T-helper 17 cell (primary cell): ENCODE results near the gene RPS6KA4. TPM values are rescaled to one million over a fixed set of nuclear protein-coding genes. Genes with fewer than 3 reads are reported as not detected.
"Not testable (repeated sequence)": the region's sequence is repeated elsewhere in the genome, so short reads cannot be mapped to it uniquely, and the experiment has no call there.

Experiments used
- ATAC-seq: fragments of 150-1000 bp; cut with Tn5 transposase; 2 replicates; pipeline ENCODE4 v1.10.0; 2021; ENCODE audit warnings: mild to moderate bottlenecking, moderate library complexity
- DNase-seq, 3 donors: peaks; one replicate each; pipeline versions ENCODE4 v3.0.0 to v3.0.0-alpha.2; 2020 to 2021
- H3K9me3 ChIP-seq: one replicate; pipeline ENCODE4 v1.7.0; 2013; ENCODE audit warnings: low read length, mild to moderate bottlenecking; ENCODE audit not compliant: control insufficient read depth, poor library complexity, severe bottlenecking
- H3K27ac Mint-ChIP-seq: one replicate; pipeline ENCODE4 v1.8.0; 2022; ENCODE audit warnings: mild to moderate bottlenecking, moderate library complexity, mixed read lengths
- H3K27me3 Mint-ChIP-seq: one replicate; pipeline ENCODE4 v1.8.0; 2022; ENCODE audit warnings: mixed read lengths
- H3K36me3 Mint-ChIP-seq: one replicate; pipeline ENCODE4 v1.8.0; 2022; ENCODE audit warnings: low read depth, mixed read lengths
- H3K4me1 Mint-ChIP-seq: one replicate; pipeline ENCODE4 v1.8.0; 2022; ENCODE audit warnings: mild to moderate bottlenecking, mixed read lengths
- H3K4me3 Mint-ChIP-seq: one replicate; pipeline ENCODE4 v1.8.0; 2022; ENCODE audit warnings: mild to moderate bottlenecking, moderate library complexity, mixed read lengths
- total RNA-seq, 4 donors: library from RNA in 2 of 4; stranded (reverse) in 2 of 4; gene quantifications; one replicate each; pipeline ENCODE4 v1.2.3 and lab custom pipeline; 2022 to 2026

Gene RPS6KA4
- total RNA-seq (10 to 100 TPM; 21.5 to 26.1 TPM), total RNA-seq (lab: John Stamatoyannopoulos, UW) (43.6 to 67.4 reads per million in 2 donors)

DNA sequence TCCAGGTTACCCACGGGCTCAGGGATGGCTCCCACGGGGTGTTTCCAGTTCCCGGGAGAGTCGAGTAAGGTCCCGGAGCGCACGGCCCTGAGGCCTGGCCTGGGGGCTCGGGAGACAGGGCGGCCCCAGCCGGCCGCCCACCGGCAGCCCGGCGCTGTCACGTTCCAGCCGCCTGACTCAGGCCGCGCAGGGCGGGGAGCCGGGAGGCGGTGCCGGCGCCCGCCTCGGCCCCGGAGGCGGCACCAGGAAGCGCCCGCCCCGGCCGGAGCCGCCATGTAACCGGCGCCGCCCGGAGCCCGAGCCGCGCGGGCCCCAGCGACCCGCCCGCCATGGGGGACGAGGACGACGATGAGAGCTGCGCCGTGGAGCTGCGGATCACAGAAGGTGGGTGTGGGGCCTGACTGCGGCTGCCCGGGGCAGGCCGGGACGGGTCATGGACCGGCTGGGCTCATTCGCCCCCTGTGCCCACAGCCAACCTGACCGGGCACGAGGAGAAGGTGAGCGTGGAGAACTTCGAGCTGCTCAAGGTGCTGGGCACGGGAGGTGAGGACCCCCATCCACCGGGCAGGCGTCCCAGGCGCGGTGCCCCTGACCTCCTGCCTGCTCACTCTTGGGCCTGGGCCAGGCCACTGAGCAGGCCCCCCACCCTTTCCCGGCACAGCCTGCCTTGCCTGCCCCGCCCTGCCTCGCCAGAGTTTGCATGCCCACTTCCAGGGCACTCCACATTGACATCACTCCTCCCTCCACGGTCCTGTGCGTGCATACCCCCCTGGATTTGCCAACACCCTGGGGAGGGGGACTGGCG, at the start of gene RPS6KA4:
TSS of gene RPS6KA4 (plus strand) at position 256 of the 805 bp plus-strand sequence. CDS start at position 330, 74 bp downstream.
- H3K9me3 ChIP-seq, result no peaks in the 10 kb centered on the region
- H3K27me3 Mint-ChIP-seq, result no peaks in the 10 kb centered on the region
- H3K4me1 Mint-ChIP-seq, result peaks cover 20% of the 10 kb centered on the region
- peak within 1 kb of the TSS; percentile 99 for H3K4me3 Mint-ChIP-seq
- peak in 2 of 3 donors; percentile 41 to 54 for DNase-seq
- H3K27ac Mint-ChIP-seq, result peak within 1 kb of the TSS; percentile 85
- ATAC-seq, result peak; percentile 76
- H3K36me3 Mint-ChIP-seq, result peaks cover 3% of the 10 kb centered on the region

GRCh38 chr11:64312947-64313346, 46.0 kb upstream of the RPS6KA4 start:
- Mint-ChIP-seq H3K27me3 (no peaks in the 10 kb centered on the region), H3K27ac (peak overlapping the region; percentile 81), H3K4me1 (peaks cover 22% of the 10 kb centered on the region), H3K4me3 (no peak overlapping the region), H3K36me3 (no peaks in the 10 kb centered on the region)
- DNase-seq (no peak), ATAC-seq (no peak)
- H3K9me3 ChIP-seq, result no peaks in the 10 kb centered on the region

DNA sequence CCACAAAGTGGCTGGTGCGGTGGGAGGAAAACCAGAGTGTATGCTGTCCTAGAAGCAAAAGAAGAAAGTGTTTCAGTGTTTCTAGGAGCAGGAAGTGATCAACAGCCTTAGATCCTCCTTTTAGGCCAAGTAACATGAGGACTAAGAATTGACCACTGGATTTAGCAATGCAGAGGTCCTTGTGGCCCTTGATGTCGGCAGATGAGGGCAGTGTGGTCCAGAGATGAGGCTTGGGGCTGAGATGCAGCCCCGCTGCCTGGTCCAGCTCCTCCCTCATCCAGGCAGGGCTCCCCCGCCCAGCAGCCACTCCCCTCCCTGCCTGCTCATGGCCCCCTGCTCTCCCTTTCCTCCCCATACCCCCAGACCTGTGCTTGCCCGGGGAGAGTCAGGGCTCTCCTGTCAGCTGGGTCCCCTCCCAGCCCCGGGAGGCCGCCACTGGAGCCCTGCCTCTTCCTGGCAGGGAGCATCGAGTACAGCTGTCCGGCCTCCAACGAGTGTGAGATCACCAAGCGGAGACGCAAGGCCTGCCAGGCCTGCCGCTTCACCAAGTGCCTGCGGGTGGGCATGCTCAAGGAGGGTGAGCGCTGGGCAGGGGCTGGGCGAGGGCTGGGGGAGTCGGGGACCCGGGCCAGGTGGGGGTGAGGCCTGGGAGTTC, 45.3 kb upstream of the RPS6KA4 start:
- ATAC-seq (no peak), DNase-seq (no peak)
- Mint-ChIP-seq H3K27ac (peak overlapping the region; percentile 81), H3K27me3 (no peaks in the 10 kb centered on the region), H3K4me3 (no peak overlapping the region), H3K36me3 (no peaks in the 10 kb centered on the region), H3K4me1 (peaks cover 24% of the 10 kb centered on the region)
- no peaks in the 10 kb centered on the region for H3K9me3 ChIP-seq

GRCh38 chr11:64314146-64314804, 44.7 kb upstream of the RPS6KA4 start:
- Mint-ChIP-seq H3K4me1 (peaks cover 30% of the 10 kb centered on the region), H3K4me3 (no peak overlapping the region), H3K27me3 (no peaks in the 10 kb centered on the region), H3K36me3 (no peaks in the 10 kb centered on the region), H3K27ac (peak overlapping the region; percentile 77)
- ATAC-seq (no peak), DNase-seq (no peak)
- H3K9me3 ChIP-seq, result no peaks in the 10 kb centered on the region

DNA sequence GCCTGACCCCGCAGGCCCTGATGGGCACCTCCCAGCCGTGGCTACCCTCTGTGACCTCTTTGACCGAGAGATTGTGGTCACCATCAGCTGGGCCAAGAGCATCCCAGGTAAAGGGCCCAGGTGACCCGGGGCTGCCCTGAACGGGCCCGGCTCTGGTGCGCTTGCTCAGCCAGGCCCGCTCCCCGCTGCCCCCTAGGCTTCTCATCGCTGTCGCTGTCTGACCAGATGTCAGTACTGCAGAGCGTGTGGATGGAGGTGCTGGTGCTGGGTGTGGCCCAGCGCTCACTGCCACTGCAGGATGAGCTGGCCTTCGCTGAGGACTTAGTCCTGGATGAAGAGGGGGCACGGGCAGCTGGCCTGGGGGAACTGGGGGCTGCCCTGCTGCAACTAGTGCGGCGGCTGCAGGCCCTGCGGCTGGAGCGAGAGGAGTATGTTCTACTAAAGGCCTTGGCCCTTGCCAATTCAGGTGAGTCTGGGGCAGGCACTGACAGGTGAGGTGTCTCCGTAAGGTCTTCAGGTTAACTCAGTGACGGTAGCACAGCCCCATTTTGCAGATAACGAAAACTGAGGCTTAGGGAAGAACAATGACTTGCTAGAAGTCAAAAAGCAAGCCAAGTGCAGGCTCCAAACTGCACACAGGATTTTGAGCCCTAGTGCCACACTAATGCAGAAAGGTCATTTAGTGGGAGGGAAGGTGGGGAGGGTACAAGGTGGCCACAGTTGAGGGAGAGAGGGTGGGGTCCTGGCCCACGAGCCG, 44.0 kb upstream of the RPS6KA4 start:
- ATAC-seq (no peak), DNase-seq (no peak)
- Mint-ChIP-seq H3K4me3 (no peak overlapping the region), H3K27me3 (no peaks in the 10 kb centered on the region), H3K36me3 (no peaks in the 10 kb centered on the region), H3K4me1 (peaks cover 34% of the 10 kb centered on the region), H3K27ac (peak overlapping the region; percentile 77)
- no peaks in the 10 kb centered on the region for H3K9me3 ChIP-seq

- H3K36me3 Mint-ChIP-seq, ATAC-seq, H3K9me3 ChIP-seq, DNase-seq, H3K27me3 Mint-ChIP-seq: not testable (repeated sequence)
- Mint-ChIP-seq H3K4me1 (peaks cover 35% of the 10 kb centered on the region), H3K4me3 (peak overlapping the region; percentile 96), H3K27ac (peak overlapping the region; percentile 98)
Measured at GRCh38 chr11:64315667-64316526, 43.1 kb upstream of the RPS6KA4 start.

DNA sequence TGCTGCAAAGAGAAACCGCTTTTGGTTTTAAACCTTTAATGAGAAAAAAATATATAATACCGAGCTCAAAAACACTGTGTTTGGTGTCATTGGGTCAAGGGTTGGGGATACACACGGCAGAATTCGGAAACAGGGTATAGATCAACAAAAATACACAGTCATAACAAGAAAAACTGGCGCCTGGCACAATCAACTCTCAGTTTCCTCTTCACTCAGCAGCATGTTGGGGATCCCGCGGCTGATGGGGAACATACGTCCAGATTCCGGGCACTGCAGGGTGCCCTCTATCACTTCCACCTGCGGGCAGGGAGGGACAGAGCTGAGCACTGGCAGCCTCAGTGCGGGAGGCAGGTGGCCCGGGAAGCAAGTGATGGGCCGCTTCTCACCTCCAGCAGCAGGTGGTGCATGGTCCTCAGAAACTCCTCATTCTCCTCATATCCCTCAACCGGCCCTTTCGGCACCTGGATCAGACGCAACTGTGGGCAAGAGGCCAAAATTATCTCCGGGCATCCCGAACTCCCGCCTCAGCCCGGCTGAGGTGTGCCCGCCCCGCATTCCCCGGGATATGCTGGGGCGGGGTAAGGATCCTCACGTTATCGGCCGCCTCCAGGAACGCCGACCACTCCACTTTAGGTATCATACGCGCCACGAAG, 42.2 kb upstream of the RPS6KA4 start:
- ATAC-seq, result peak; percentile 10
- H3K9me3 ChIP-seq, result no peaks in the 10 kb centered on the region
- Mint-ChIP-seq H3K36me3 (peaks cover 6% of the 10 kb centered on the region), H3K4me1 (peaks cover 38% of the 10 kb centered on the region), H3K27me3 (no peaks in the 10 kb centered on the region), H3K4me3 (peak overlapping the region; percentile 96), H3K27ac (peak overlapping the region; percentile 98)
- DNase-seq, result peak in 1 of 3 donors; percentile 42

- peaks cover 37% of the 10 kb centered on the region for H3K4me1 Mint-ChIP-seq
- H3K36me3 Mint-ChIP-seq, result peaks cover 6% of the 10 kb centered on the region
- H3K27me3 Mint-ChIP-seq, result no peaks in the 10 kb centered on the region
- DNase-seq, result peak; percentile 86 to 90 (median 88)
- no peaks in the 10 kb centered on the region for H3K9me3 ChIP-seq
- peak within 1 kb of the TSS; percentile 96 for H3K4me3 Mint-ChIP-seq
- ATAC-seq, result peak; percentile 83
- H3K27ac Mint-ChIP-seq, result peak within 1 kb of the TSS; percentile 98
Measured at GRCh38 chr11:64317325-64317960, 41.5 kb upstream of the RPS6KA4 start, which contains the start of gene TRMT112. Gene TRMT112, minus strand, starts transcription at chr11:64317559. Its CDS starts 33 bp downstream, at chr11:64317526.

DNA sequence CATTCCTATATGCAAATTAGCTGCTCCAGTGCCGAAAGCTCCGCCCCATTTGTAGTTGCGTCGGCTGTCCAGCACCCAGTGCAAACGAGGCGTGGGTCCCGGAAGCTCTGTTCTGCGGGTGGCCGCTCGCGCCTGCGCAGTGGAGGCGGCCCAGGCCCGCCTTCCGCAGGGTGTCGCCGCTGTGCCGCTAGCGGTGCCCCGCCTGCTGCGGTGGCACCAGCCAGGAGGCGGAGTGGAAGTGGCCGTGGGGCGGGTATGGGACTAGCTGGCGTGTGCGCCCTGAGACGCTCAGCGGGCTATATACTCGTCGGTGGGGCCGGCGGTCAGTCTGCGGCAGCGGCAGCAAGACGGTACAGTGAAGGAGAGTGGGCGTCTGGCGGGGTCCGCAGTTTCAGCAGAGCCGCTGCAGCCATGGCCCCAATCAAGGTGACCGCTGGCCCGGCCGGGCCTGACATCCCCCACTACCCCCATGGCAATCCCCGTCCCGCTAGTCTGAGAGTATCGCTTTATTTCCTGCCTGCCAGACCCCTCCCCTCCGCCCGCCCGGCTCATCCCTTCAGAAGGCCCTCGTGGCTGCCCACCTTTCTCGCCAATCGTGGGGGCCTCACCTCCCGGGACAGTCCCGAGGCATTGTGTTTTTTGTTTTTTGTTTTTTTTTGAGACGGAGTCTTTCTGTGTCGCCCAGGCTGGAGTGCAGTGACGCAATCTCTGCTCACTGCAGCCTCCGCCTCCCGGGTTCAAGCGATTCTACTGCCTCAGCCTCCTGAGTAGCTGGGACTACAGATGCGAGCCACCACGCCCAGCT, 40.8 kb upstream of the RPS6KA4 start, which contains the start of gene PRDX5:
TSS of gene PRDX5 (plus strand) at position 161 of the 805 bp plus-strand sequence. CDS start at position 256, 95 bp downstream.
- H3K9me3 ChIP-seq, result no peaks in the 10 kb centered on the region
- H3K27me3 Mint-ChIP-seq, result no peaks in the 10 kb centered on the region
- peaks cover 30% of the 10 kb centered on the region for H3K4me1 Mint-ChIP-seq
- DNase-seq, result peak; percentile 92 to 95 (median 94)
- H3K4me3 Mint-ChIP-seq, result peak within 1 kb of the TSS; percentile 96
- H3K27ac Mint-ChIP-seq, result peak within 1 kb of the TSS; percentile 98
- peaks cover 6% of the 10 kb centered on the region for H3K36me3 Mint-ChIP-seq
- peak; percentile 79 for ATAC-seq

GRCh38 chr11:64318766-64319761, 39.9 kb upstream of the RPS6KA4 start:
- DNase-seq, result no peak
- Mint-ChIP-seq H3K36me3 (peaks cover 6% of the 10 kb centered on the region), H3K27me3 (no peaks in the 10 kb centered on the region), H3K27ac (peak overlapping the region; percentile 98), H3K4me3 (peak overlapping the region; percentile 96), H3K4me1 (peaks cover 29% of the 10 kb centered on the region)
- no peaks in the 10 kb centered on the region for H3K9me3 ChIP-seq
- no peak for ATAC-seq
